Measurements from ENCODE around the gene ANTKMT.

DNA sequence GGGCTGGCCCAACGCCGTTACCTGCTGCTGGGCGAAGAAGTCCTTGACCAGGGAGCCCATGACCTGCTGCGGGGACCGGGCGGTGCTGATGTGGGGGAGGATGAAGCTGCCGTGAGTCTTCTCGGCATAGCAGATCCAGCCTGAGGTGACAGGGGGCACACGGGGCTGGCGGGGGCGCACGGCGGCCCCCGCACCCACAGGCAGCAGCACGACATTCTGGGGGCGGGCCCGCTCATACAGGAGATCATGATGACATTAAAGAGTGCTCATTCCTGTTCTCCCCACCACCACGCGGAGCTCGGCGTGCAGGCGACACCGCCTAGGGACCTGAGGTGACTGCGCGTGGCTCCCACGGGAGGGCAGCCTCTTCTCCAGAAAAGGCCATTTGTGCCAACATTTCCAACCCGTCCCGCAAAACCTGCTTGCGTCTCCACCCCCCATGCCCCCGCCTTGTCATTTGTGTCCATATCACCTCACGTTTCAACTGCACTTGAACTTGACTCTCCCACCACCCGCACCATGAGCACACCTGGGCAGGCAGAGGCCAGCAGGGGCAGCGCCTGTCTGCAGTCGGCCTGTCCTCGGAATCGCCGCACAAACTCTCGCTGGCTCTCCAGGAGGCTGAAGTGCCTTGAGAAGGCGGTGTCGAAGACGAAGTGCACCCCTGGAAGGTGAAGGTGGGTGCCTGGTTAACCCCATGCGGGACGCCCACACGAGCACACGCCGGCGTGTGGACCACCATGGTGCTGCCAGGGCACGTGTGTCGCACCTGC is 13.4 kb downstream of the ANTKMT start:
- TF ChIP-seq CTCF (conservative IDR thresholded peaks at IDR 0.05; ENCODE audit: low read depth, low read length) (no peak), CHD1 (IDR thresholded peaks at IDR 0.05; ENCODE audit: low read depth, low read length) (no peak), RAD21 (IDR thresholded peaks at IDR 0.05; ENCODE audit: low read length) (no peak), MXI1 (IDR thresholded peaks at IDR 0.05; ENCODE audit: borderline replicate concordance, low read depth, low read length) (no peak), FOS (IDR thresholded peaks at IDR 0.05; ENCODE audit: low read depth, low read length) (no peak), BHLHE40 (IDR thresholded peaks at IDR 0.05; ENCODE audit: low read depth, low read length) (no peak), POLR2A (IDR thresholded peaks at IDR 0.05; ENCODE audit: low read depth, low read length) (no peak), SMC3 (IDR thresholded peaks at IDR 0.05; ENCODE audit: low read depth, low read length) (no peak), RCOR1 (IDR thresholded peaks at IDR 0.05; ENCODE audit: insufficient replicate concordance, low read length) (no peak), USF2 (IDR thresholded peaks at IDR 0.05; ENCODE audit: low read depth, low read length) (no peak), MAZ (IDR thresholded peaks at IDR 0.05; ENCODE audit: borderline replicate concordance, low read depth, low read length) (no peak), MAFK (IDR thresholded peaks at IDR 0.05; ENCODE audit: low read depth, low read length) (no peak), CEBPB (IDR thresholded peaks at IDR 0.05; ENCODE audit: low read depth, low read length) (no peak)

Measured in IMR-90 (cell line).